Astrocyte of the spinal cord (primary cell): Measurements from ENCODE around the gene TRAFD1.

ENCODE experiments used
- DNase-seq: peaks from one replicate; pipeline ENCODE4 v3.0.0; 2011; ENCODE audit warnings: low read depth, low spot score
- H3K4me3 ChIP-seq: 2 replicates; pipeline ENCODE4 v1.5.1; 2011; ENCODE audit warnings: low read depth, mild to moderate bottlenecking, low read length, moderate library complexity
- CTCF ChIP-seq: IDR thresholded peaks from 2 replicates; pipeline ENCODE4 v1.5.1; 2012; ENCODE audit warnings: low read depth, mild to moderate bottlenecking, low read length, inconsistent platforms
- in situ Hi-C: cut with HindIII; loops from 2 replicates; pipeline ENCODE4 v1.10.0; 2017; ENCODE audit warnings: low sequenced_read_pairs

Gene TRAFD1

GRCh38 chr12:112165624-112166023 lies 40.3 kb downstream of the TRAFD1 start:
- DNase-seq: no peak
- TF ChIP-seq CTCF: no peak
- in situ Hi-C loops: no loop called here
- no peak overlapping the region for H3K4me3 ChIP-seq

GRCh38 chr12:112166051-112167015 lies 41.0 kb downstream of the TRAFD1 start:
- DNase-seq: no peak
- H3K4me3 ChIP-seq: no peak overlapping the region
- in situ Hi-C loops: no loop called here
- TF ChIP-seq CTCF: no peak

GRCh38 chr12:112167031-112167461 lies 41.7 kb downstream of the TRAFD1 start:
- no peak overlapping the region for H3K4me3 ChIP-seq
- no peak for DNase-seq
- in situ Hi-C loops: no loop called here
- no peak for TF ChIP-seq CTCF

- DNase-seq: no peak
- in situ Hi-C loops: no loop called here
- H3K4me3 ChIP-seq: no peak overlapping the region
- TF ChIP-seq CTCF: no peak
These were observed 42.6 kb downstream of the TRAFD1 start for GRCh38 chr12:112167718-112168525.

- in situ Hi-C loops: no loop called here
- H3K4me3 ChIP-seq: no peak overlapping the region
- DNase-seq: no peak
- TF ChIP-seq CTCF: no peak
These were observed 43.2 kb downstream of the TRAFD1 start for GRCh38 chr12:112168561-112168971.

GRCh38 chr12:112169161-112169872 lies 44.0 kb downstream of the TRAFD1 start:
- no peak for DNase-seq
- no peak for TF ChIP-seq CTCF
- no peak overlapping the region for H3K4me3 ChIP-seq
- in situ Hi-C loops: no loop called here
